GM21717 (cell line): ENCODE data around the gene KRTAP2-3.
"Not testable (repeated sequence)": the region's sequence is repeated elsewhere in the genome, so short reads cannot be mapped to it uniquely, and the experiment has no call there.

Source experiments
- ATAC-seq: cut with Tn5 transposase; IDR thresholded peaks from one replicate; pipeline ENCODE4 v1.9.1; 2021; ENCODE audit warnings: mild to moderate bottlenecking, moderate library complexity; ENCODE audit not compliant: unreplicated experiment

The KRTAP2-3 gene

DNA sequence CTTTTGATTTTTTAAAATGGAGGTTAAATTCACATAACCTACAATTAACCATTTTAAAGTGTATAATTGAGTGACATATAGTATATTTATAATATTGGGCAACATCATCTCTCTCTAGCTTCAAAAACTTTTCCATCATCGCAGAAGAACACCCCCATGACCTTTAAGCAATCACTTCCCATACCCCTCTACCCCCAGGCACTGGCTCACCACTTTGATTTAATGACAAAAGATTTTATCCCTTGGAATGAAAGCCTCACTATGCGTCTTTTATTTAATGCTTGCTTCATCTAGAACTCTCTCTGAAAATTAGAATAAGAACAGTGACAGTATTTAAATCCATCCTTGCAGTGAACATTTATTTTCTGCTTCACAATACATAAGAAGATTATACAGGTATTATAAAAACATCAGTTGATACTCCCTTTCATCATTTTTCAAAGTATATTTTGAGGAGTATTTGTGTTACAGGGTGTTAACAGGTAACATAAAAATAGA, 22.0 kb downstream of the KRTAP2-3 start:
- ATAC-seq: no peak

DNA sequence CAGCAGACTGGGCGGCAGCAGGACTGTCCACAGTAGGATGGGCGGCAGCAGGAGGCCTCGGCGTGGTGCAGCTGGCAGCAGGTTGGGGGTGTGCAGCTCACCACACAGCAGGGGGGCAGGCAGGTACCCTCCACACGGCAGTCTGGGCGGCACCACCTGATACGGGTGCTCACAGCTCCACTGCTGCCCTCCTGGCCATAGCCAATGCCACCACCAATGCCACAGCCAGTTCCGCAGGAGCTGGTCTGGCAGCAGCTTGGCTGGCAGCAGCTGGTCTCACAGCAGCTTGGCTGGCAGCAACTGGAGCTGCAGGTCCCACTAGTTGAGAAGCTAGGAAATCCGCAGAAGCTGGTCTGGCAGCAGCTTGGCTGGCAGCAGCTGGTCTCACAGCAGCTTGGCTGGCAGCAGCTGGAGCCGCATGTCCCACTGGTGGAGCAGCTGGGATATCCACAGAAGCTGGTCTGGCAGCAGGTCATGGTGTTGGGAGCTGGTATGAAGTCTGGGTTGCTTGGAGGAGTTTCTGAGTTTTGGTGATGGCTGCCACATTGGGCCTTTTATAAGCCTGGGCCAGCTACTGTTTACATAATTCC, 25.5 kb downstream of the KRTAP2-3 start, which contains the start of gene KRTAP1-3:
Gene KRTAP1-3, minus strand, starts transcription at position 529 of the 590 bp plus-strand sequence. Its CDS starts 53 bp downstream, at position 476.
- ATAC-seq: not testable (repeated sequence)

DNA sequence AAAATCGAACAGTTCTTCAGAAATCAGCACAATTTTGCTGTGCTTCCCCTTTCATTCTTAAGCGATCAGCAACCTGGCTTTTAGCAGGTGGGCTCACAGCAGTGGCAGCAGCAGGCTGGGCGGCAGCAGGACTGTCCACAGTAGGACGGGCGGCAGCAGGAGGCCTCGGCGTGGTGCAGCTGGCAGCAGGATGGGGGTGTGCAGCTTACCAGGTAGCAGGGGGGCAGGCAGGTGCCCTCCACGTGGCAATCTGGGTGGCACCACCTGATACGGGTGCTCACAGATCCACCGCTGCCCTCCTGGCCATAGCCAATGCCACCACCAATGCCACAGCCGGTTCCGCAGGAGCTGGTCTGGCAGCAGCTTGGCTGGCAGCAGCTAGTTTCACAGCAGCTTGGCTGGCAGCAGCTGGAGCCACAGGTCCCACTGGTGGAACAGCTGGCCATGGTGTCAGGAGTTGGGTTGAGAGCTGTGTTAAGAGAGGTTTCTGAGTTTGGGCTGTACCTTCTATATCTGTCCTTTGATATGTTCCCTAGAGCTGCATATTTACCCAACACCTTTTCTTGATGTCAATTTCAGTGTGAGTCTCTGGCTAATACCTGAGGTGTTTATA, 30.2 kb downstream of the KRTAP2-3 start, which contains the start of gene KRTAP1-4:
Gene KRTAP1-4, minus strand, starts transcription at position 563 of the 613 bp plus-strand sequence. Its CDS starts 117 bp downstream, at position 446.
- no peak for ATAC-seq

DNA sequence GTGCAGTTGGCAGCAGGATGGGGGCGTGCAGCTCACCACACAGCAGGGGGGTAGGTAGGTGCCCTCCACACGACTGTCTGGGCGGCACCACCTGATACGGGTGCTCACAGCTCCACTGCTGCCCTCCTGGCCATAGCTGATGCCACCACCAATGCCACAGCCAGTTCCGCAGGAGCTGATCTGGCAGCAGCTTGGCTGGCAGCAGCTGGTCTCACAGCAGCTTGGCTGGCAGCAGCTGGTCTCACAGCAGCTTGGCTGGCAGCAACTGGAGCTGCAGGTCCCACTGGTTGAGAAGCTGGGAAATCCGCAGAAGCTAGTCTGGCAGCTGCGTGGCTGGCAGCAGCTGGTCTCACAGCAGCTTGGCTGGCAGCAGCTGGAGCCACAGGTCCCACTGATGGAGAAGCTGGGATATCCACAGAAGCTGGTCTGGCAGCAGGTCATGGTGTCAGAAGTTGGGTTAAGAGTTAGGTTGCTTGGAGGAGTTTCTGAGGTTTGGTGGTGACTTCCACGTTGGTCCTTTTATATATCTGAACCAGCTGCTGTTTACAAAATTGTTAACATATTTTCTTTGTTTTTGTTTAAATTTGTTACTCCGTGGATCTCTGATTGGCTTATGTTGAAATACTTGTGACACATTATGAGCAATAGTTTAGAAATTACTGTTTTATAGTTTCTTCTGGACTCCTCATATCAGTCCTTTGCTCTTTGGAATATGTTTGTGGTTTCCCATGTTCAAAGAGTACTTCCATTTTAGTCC, 33.0 kb downstream of the KRTAP2-3 start, which contains the start of gene KRTAP1-5:
Gene KRTAP1-5, minus strand, starts transcription at position 494 of the 757 bp plus-strand sequence. Its CDS starts 53 bp downstream, at position 441.
- no peak for ATAC-seq

DNA sequence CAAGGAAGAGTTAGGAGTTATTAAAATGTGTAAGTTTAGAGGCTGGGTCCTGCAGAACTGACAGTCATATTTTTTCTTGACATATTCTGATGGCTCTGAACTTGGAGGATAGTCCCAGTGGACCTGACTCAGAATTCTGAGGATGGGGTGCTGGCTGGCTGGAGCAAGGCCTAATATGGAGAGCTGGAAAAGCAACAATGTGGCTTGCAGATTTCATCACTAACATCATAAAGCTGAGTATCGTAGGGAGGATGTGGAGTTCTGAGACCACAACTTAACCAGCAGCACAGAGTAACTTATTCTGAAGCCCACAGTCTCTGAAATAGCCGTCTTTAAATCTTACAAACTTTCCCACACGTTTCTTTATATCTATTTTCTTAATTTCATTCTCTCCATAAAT, 35.2 kb downstream of the KRTAP2-3 start:
- ATAC-seq: no peak

DNA sequence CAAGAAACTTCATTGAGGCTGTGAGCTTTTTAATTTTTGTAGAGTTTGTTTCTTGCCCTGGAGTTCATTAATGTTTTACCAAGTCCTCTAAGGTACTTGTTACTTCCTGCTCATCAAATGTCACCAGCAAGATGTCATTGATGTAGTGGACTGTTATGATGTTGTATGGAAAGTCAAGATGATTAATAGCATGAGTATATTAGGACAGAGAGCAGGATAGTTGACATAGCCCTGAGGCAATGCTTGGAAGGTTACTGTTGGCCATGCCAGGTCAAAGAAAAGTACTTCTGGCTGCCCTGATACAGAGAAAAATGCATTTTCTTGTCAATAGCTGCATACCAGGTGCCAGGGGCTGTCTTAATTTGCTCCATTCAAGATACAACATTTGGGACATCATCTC, 39.6 kb downstream of the KRTAP2-3 start:
- no peak for ATAC-seq

DNA sequence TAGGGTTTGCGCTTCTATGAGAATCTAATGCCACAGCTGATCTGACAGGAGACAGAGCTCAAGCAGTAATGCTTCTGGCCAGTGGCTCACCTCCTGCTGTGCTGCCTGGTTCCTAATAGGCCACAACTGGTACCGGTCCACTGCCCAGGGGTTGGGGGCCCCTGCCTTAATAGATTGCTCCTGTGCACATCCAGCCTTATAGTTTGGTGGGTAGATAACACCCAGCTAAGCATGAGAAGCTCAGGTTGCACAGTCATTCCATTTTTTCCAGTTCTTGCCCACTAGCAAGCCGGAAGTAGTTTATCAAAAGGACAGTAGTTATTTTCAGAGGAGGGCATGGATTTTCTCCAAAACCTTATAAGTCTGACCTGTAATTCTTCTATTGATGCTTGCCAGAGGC, 40.5 kb downstream of the KRTAP2-3 start:
- ATAC-seq: no peak

DNA sequence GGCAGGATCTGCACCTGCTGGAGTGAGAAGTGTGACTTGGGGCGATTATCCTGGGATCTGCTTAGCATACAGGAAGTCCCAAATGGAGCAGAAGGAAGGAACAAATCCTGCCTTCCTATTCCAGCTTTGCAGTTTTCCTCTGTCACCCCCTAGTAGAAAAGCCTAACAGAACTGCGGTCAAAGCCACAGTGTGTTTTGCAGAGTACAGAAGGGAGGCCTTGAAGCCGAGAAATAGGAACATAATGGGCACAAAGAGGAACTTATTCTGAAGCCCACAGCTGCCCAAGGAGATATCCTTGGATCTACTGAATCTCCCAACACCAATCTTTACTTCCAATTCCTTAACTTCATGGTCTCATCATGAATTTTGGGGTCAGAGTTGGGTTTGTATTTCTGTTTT, 41.4 kb downstream of the KRTAP2-3 start:
- ATAC-seq: no peak

DNA sequence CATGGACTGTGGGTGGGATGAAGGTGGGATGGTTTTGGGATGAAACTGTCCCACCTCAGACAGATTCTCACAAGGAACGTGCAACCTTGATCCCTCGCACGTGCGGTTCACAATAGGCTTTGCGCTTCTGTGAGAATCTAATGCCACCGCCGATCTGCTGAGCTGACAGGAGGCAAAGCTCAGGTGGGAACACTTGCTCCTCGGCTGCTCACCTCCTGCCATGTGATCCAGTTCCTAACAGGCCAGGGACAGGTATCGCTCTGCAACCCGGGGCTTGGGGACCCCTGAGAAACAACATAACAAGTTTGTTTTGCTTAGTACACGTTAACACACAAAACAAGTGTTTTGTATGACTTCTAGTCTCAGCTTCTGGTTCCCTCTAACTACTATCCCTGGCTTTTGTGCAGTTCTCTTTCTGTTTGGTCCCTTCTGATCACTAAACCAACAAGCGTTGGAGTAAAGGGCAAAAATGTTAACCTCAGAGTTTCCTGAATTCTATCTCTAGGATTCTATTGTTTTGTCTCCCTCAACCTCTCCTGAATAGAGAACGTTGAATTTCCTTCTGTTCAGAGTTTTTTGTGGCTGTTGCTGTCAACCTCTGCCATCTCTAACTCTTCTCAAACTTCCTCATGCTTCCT, 43.2 kb downstream of the KRTAP2-3 start:
- no peak for ATAC-seq

DNA sequence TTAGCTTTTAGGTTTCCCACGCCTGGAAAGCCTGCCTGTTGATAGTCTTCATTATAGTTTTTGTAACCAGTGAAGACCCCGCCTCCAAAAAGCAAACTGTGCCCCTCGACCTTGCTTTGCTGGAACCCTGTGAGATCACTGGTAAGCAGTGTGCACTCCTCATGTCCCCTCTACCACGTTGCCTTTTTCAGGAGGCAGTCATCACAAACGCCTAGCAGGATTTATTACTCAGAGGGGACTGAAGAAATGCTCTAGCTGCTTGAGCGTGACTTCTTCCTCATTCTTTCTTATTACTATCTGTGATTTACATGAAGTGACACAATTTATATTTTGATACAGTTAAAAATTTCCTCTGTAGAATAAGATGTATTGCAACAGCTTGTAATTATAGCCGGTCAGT, 44.5 kb downstream of the KRTAP2-3 start:
- ATAC-seq: no peak

DNA sequence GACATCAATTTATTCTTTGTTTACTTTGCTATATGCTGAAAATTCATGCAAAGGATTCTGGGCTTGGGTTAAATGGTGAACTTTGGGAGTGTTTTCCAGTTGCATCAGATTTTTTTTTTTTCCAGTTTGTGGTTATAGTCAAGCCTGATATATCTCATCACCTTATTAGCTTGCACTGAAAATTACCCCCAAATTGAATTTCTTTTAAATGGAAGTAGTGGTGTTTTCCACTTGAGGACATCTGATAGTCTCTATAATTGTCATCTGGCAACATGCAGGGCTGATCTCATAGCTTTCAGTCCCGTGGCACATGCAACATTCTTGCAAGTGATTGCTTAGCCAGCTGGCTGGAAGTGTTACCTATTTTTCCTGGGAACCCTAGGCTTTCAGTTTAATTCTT, 46.3 kb downstream of the KRTAP2-3 start:
- ATAC-seq: no peak

DNA sequence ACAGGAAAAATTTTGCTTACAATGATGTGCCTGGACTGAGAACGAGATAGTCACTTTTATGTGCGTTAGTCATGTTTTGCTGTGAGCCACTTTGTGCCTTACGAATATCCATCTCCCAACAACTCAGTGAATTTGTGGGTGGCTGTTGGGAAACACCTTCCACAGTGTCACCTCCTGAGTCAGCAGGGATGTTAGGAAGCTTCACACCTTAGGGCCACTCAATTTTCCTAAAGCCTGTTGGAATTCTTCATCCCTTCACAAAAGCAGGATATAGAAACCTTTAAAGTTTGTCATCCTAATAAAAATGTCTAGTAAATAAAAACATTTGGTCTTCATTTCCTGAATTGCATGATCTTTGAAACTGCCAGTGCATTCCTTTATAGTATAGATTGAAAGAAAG, 46.7 kb downstream of the KRTAP2-3 start:
- ATAC-seq: no peak

DNA sequence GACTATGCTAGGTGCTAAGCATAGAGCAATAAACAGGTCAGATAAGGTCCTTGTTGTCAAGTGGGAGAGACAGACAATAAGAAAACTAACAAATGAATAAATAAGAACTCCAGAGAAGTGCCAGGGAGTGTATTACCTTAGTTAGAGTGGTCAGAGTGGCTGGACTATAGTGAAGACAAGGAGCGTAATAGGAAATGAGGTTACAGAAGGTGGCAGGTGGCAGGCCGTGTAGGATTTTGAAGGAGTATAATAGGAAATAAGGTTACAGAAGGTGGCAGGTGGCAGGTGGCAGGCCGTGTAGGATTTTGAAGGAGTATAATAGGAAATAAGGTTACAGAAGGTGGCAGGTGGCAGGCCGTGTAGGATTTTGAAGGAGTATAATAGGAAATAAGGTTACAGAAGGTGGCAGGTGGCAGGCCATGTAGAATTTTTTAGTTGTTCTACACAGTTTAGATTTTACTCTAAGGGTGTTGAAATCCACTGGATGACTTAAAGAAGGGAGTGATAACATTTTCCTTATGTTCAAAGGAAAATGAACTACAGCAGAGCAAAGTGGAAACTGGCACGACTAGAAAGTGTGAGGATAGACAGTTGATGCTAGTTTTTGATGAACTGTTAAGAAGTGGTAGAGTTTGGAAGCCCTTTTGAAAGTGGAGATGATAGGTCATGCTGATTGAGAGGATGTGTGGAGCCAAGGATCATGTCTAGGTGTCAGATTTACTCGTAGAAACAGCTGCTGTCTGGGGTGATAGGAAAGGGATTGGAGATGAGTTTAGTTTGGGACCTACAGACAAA, 47.4 kb downstream of the KRTAP2-3 start:
- ATAC-seq: no peak

DNA sequence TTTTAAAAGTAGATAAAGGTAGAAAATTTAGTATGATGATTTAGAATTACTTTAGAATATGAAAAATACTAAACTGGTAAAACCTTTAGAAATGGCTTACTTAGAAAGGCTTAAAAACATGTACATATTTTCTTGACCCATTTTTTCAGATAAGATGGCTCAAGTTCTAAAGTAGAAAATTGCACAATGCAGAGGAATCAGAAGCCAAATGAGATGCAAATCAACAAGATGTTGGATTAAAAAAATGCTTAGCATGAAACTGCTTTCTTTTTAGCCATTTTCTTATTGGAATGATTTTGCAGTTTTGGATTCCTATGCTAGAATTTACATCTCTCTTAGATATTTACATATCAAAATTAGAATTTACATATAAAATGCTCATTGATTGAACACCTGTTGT, 49.5 kb downstream of the KRTAP2-3 start:
- no peak for ATAC-seq

DNA sequence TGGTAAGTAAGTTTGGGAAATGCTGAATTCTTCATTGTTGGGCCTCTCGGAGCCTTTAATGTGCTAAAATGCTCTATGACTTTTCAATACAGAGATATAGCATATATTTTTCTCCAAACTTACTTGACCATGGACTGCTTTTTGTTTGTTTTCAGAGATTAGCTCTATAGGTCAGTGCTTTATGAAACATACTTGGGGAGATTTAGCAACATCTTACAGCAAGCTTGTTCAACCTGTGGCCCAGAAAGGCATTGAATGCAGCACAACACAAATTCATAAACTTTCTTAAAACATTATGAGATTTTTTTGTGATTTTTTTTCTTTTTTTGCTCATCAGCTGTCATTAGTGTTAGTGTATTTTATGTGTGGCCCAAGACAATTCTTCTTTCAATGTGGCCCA, 50.0 kb downstream of the KRTAP2-3 start:
- ATAC-seq: no peak

DNA sequence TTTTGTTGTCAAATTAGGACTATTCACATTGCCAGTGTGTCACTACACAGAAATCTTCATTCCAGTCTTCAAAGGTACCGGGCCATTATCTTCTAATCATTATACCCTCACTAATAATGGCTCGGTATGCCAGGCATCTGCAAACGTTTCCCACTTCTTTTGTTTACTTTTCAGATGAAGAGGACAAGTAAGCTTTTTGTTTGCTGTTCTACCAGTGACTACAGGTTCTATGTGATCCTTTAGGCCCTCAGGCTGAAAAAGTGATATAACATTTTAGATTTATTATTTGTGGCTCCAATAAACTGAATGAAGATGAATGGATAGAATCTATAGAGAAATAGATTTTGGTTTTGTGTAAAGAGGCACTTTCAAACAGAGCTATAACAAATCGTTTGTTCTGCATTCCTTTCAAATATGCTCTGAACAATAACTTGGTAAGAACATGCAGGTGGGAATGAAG, 50.6 kb downstream of the KRTAP2-3 start:
- no peak for ATAC-seq
